Measurements from ENCODE around the gene SORL1.
"Not testable (repeated sequence)": the region's sequence is repeated elsewhere in the genome, so short reads cannot be mapped to it uniquely, and the experiment has no call there.

Gene SORL1

GRCh38 chr11:121564948-121565684, 113.0 kb downstream of the SORL1 start:
- DNase-seq (ENCODE audit: low spot score): no peak

GRCh38 chr11:121566279-121567168, 114.4 kb downstream of the SORL1 start:
- no peak for DNase-seq (ENCODE audit: low spot score)

GRCh38 chr11:121567995-121568394, 115.9 kb downstream of the SORL1 start:
- no peak for DNase-seq (ENCODE audit: low spot score)

- not testable (repeated sequence) for DNase-seq (ENCODE audit: low spot score)
Measured at GRCh38 chr11:121569332-121570299, 117.5 kb downstream of the SORL1 start.

- DNase-seq (ENCODE audit: low spot score): no peak
Measured at GRCh38 chr11:121570453-121570852, 118.3 kb downstream of the SORL1 start.

GRCh38 chr11:121571506-121571905, 119.4 kb downstream of the SORL1 start:
- no peak for DNase-seq (ENCODE audit: low spot score)

GRCh38 chr11:121572571-121573059, 120.5 kb downstream of the SORL1 start:
- no peak for DNase-seq (ENCODE audit: low spot score)

- no peak for DNase-seq (ENCODE audit: low spot score)
Measured at GRCh38 chr11:121574801-121575200, 122.7 kb downstream of the SORL1 start.

GRCh38 chr11:121575250-121575962, 123.3 kb downstream of the SORL1 start:
- peak; percentile 17 for DNase-seq (ENCODE audit: low spot score)

- no peak for DNase-seq (ENCODE audit: low spot score)
Measured at GRCh38 chr11:121575963-121576290, 123.8 kb downstream of the SORL1 start.

GRCh38 chr11:121576531-121576930, 124.4 kb downstream of the SORL1 start:
- no peak for DNase-seq (ENCODE audit: low spot score)

GRCh38 chr11:121577106-121577848, 125.2 kb downstream of the SORL1 start:
- DNase-seq (ENCODE audit: low spot score): no peak

- DNase-seq (ENCODE audit: low spot score): no peak
Measured at GRCh38 chr11:121578251-121578976, 126.3 kb downstream of the SORL1 start.

- DNase-seq (ENCODE audit: low spot score): no peak
Measured at GRCh38 chr11:121580154-121580553, 128.0 kb downstream of the SORL1 start.

GRCh38 chr11:121581607-121582006, 129.5 kb downstream of the SORL1 start:
- no peak for DNase-seq (ENCODE audit: low spot score)

GRCh38 chr11:121582296-121582695, 130.2 kb downstream of the SORL1 start:
- no peak for DNase-seq (ENCODE audit: low spot score)

GRCh38 chr11:121583825-121584224, 131.7 kb downstream of the SORL1 start:
- no peak for DNase-seq (ENCODE audit: low spot score)

- no peak for DNase-seq (ENCODE audit: low spot score)
Measured at GRCh38 chr11:121586750-121587149, 134.6 kb downstream of the SORL1 start.

- no peak for DNase-seq (ENCODE audit: low spot score)
Measured at GRCh38 chr11:121587182-121587581, 135.1 kb downstream of the SORL1 start.

- no peak for DNase-seq (ENCODE audit: low spot score)
Measured at GRCh38 chr11:121588747-121589146, 136.6 kb downstream of the SORL1 start.
